ENCODE data around the gene PRR36. TPM values are rescaled to one million over a fixed set of nuclear protein-coding genes. Genes with fewer than 3 reads are reported as not detected.

The PRR36 gene
- total RNA-seq, 1 donor from 2014 or later, result 0.96 TPM

DNA sequence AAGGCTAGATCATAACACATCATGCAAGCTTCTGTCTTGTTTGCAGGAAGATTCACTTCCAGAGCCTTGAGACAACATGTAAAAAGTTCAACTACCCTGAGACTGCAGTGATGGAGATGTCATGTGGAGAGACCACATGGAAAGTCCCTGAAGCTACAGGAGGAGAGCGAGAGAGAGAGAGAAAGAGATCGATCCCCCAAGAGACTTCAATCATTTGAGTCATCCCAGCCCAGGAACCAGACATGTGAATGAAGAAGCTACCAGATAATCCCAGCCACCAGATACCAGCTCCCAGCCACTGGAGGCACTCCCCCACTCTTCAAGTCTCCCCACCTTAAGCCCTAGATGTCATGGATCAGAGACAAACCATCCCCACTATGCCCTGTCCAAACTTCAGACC lies 54.9 kb downstream of the PRR36 start:
- no peak for DNase-seq (ENCODE audit: low spot score)

DNA sequence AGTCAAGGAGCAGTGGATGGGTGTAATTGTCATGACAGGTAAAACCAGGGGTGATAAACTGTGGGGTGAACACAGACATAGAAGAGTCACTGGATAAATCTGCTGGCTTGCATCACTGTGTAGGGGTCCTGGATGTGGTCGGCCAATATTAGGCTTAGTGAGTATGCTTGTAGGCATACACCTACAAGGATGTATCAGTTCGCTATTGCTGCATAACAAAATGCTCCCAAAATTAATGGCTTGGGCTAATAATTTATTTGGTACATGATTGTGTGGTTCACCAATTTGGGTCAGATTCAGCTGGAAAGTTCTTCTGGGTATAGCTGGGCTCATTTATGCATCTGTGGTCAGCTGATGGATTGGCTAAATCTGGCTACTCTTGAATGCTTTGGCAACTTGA lies 55.4 kb downstream of the PRR36 start:
- no peak for DNase-seq (ENCODE audit: low spot score)

Other genes with a start within 250 kb of the PRR36 start
- 18.3 TPM for gene XAB2, start 244.8 kb downstream of the PRR36 start, total RNA-seq (ENCODE audit: insufficient read depth, low replicate concordance)
- gene PET100, start 244.6 kb downstream of the PRR36 start, total RNA-seq (ENCODE audit: insufficient read depth, low replicate concordance), result 25.5 TPM
- not detected for gene PCP2, start 240.7 kb downstream of the PRR36 start, total RNA-seq (ENCODE audit: insufficient read depth, low replicate concordance)
- 8.4 TPM for gene STXBP2, start 237.3 kb downstream of the PRR36 start, total RNA-seq (ENCODE audit: insufficient read depth, low replicate concordance)
- not detected for gene RETN, start 205.3 kb downstream of the PRR36 start, total RNA-seq (ENCODE audit: insufficient read depth, low replicate concordance)
- gene MCEMP1, start 197.3 kb downstream of the PRR36 start, total RNA-seq (ENCODE audit: insufficient read depth, low replicate concordance), result 0.96 TPM
- 19.3 TPM for gene TRAPPC5, start 193.6 kb downstream of the PRR36 start, total RNA-seq (ENCODE audit: insufficient read depth, low replicate concordance)
- not detected for gene FCER2, start 172.3 kb downstream of the PRR36 start, total RNA-seq (ENCODE audit: insufficient read depth, low replicate concordance)
- gene CLEC4G, start 142.3 kb downstream of the PRR36 start, total RNA-seq (ENCODE audit: insufficient read depth, low replicate concordance), result 1.2 TPM
- 17.8 TPM for gene CD209, start 126.9 kb downstream of the PRR36 start, total RNA-seq (ENCODE audit: insufficient read depth, low replicate concordance)
- 1.7 TPM for gene CLEC4M, start 111.1 kb downstream of the PRR36 start, total RNA-seq (ENCODE audit: insufficient read depth, low replicate concordance)
- 11.6 TPM for gene EVI5L, start 44.2 kb downstream of the PRR36 start, total RNA-seq (ENCODE audit: insufficient read depth, low replicate concordance)
- gene LRRC8E, start 14.1 kb upstream of the PRR36 start, total RNA-seq (ENCODE audit: insufficient read depth, low replicate concordance), result 0.48 TPM
- 9.6 TPM for gene MAP2K7, start 29.5 kb upstream of the PRR36 start, total RNA-seq (ENCODE audit: insufficient read depth, low replicate concordance)
- not detected for gene TGFBR3L, start 40.4 kb upstream of the PRR36 start, total RNA-seq (ENCODE audit: insufficient read depth, low replicate concordance)
- gene SNAPC2, start 45.9 kb upstream of the PRR36 start, total RNA-seq (ENCODE audit: insufficient read depth, low replicate concordance), result 8.9 TPM
- gene CTXN1, start 51.7 kb upstream of the PRR36 start, total RNA-seq (ENCODE audit: insufficient read depth, low replicate concordance), result 6.0 TPM
- gene TIMM44, start 69.3 kb upstream of the PRR36 start, total RNA-seq (ENCODE audit: insufficient read depth, low replicate concordance), result 58.0 TPM
- gene ELAVL1, start 131.3 kb upstream of the PRR36 start, total RNA-seq (ENCODE audit: insufficient read depth, low replicate concordance), result 16.1 TPM
- gene CCL25, start 178.4 kb upstream of the PRR36 start, total RNA-seq (ENCODE audit: insufficient read depth, low replicate concordance), result not detected

Measured in umbilical cord (tissue), 2 donors.